HG02938 (cell line): ENCODE measurements around the gene ARFIP1.
A peak's percentile ranks its signal among the peaks of the same experiment; 100 is the strongest.

Experiments
- ATAC-seq: cut with Tn5 transposase; IDR thresholded peaks from one replicate; pipeline ENCODE4 v1.9.1; 2021; ENCODE audit warnings: mild to moderate bottlenecking, moderate library complexity; ENCODE audit not compliant: unreplicated experiment

ARFIP1 gene

DNA sequence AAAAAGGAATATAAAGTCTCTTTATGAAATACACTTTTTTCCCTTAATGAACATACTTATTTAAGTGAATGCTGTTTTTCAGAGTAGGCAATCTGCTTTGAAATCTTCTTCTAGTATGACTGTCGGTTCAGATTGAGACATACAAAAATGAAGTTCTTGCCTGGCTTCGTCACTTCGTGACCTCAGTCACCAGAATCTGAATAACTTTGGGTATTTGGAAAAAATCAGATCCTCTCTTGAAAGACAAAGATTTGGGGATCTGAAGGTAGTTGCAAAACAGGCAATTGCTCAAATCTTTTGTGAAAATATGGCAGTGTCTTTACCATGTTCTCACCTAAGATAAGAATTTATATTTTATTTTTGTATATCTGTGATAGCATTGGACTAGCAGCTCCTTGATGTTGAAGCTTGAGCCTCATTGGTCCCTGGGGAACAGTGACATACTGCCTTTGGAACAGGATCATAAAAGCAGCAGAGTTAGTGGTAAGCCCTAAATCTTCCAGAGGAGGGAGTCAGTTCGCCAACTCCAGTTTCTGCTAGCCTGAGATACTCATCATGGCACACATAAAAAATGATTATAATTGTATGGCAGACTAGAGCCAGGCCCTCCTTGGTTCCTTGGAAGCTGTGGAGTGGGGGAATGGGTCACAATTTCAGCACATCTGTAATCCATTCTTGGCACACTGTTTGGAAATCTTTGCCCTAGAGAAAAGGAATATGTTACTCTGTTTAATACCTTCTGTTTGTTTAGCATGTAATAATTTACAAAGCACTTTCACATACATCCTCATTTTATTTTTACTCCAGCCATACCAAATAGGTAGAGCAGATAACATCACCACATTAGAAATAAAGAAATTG, 5.0 kb downstream of the ARFIP1 start:
- ATAC-seq: no peak

DNA sequence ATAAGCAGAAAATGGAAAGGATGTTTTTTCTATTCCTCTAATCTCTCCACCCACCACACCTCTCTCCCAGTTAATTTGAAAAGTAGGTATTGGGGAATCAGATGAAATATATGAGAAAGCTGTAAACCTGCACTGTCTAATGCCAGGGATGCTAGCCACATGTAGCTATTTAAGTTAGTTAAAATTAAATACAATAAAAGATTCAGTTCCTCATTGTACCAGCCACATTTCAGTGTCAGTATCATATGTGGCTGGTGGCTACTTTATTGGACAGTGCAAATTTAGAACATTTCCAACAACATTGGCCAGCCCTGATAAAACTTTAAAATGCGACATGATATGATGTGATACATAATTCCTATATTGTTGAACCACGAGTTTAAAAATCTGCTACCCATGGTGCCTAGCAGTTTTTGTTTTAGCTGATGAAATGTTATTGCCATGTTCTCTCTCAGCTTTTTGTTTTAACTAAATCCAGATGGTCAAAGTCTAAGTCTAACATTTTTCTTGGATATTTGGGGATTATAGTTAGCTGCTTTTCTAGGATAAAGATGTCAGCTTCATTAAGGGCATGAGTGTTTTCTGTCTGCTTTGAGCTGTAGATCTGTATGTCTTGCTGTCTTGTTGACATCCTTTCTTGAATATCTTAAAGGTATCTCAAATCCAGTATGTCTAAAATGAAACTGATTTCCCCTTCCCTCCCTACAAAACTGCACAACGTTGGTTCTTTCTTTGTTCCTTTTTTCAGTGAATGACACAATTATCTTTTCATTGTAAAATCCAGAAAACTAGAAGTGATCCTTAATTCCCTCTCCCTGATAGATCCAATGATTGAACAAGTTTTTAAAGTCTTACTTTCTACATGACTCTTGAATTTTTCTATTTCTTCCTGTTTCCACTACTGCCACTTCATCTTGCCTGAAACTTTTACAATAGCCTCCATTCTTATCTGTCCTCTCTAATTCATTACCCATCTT, 6.2 kb downstream of the ARFIP1 start:
- peak; percentile 58 for ATAC-seq

DNA sequence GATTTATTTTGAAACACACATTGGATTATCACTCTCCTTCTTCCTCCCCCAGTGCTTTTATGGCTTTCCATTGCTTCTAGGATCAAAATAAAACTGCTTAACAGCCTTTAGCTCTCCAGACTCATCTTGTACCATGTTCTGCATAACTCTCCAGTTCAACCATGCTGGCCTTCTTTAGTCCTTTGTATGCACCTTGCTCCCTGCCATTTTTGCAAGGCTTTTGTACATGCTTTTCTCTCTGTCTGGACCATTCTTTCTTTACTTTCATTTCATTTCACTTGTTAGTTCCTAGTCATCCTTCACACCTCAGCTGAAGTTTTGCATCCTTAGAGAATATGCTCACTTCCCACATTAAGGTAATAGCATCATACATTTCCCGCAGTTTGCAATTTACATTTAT, 6.9 kb downstream of the ARFIP1 start:
- ATAC-seq: no peak

DNA sequence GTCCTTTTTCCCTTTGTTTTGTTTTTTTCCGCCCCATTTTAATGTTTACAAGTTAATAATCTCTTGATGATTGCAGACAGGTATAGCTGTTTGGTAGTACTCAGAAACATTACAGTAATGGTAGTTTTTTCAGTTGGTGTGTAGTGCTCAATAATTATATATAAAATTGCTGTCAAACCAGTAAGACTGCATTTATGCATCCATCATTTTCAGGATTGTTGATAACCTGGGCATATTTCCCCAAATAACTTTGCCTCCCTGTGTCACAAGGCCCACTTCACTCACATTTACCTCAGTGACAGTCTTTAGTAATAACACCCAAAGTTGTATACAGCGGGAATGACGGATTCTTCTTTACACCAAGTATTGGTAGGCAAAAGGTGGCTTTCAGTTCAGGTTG, 16.1 kb downstream of the ARFIP1 start:
- no peak for ATAC-seq

DNA sequence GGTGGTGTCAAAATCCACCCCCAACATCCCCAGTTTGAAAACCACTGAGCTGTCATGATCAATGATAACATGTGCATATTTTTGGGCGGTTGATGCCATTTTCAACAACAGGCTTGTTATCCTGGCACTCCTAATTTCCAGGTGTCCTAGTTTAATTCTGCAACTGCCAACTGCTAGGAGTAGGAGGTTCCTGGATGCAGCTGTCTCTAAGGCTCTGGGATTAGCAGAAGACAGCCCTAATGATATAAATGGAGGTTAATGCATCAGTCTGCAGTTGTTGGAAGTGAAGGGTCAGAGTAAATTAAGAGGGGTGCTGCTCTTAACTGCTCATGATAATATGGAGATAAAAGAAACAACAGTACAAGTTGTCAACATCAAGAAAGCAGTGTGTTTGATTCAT, 23.8 kb downstream of the ARFIP1 start:
- ATAC-seq: no peak

DNA sequence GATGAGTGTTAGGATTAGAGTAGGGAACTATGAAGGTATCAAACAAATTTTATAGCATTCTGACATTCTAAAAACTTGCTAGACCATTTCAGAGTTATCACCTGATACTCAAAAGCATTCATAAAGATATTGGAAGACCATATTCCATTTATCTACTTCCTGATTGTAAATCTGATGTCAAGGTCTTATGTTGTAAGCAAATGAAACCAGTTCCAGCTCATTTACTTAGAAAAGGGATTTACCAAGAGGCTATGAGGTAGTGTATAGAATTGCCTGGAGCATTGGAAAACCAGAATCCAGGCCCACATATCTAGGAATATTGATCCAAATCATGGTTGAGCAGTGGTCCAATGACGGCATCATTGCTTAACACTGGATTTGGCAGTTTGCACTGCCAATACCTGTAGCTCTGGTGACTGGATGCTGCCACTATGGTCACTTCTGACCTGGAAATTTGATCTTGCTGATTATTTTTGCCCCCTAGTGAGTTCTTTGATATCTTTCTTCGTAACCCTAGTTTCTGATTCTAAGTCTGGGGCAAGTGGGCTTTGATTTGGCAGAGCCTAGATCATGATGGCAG, 25.4 kb downstream of the ARFIP1 start:
- ATAC-seq: no peak

DNA sequence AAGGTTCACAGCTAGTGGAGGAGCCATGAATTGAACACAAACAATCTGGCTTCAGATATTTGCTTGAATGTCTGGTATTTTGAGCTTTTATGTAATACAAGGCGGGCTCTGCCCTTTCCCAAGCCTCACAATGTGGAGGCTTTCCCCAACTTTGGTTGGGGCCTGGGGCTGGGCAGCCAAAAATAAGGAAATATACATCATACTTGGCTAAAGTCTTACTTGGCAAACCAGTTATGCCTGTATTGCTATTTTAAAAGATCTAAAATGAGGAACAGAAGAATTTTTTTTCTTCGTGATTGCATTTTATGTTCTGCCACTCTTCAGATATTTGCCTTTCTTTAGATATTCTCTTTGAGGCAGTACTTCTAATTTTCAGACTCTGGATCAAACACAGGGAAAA, 26.1 kb downstream of the ARFIP1 start:
- no peak for ATAC-seq

DNA sequence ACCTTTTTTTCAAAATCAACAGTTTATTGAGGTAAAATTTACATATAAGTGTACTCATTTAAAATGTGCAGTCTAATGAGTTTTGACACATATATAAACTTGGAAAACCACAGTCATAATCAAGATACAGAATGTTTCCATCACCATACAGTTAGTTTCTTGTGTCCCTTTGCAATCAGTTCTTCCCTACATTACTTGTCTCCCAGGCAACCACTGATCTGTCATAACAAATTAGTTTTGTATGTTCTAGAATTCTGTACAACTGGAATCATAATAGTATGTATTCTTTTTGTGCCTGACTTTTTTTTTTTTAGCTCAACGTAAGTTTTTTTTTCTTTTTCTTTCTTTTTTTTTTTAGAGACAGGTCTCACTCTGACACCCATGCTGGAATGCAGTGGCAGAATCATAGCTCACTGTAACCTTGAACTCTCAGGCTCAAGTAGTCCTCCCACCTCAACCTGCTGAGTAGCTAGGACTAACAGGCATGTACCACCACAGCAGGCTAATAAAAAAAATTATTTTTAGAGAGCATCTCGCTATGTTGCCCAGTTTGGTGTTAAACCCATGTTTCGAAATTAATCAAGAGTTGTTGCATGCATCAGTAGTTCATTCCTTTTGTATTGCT, 26.9 kb downstream of the ARFIP1 start:
- ATAC-seq: no peak

DNA sequence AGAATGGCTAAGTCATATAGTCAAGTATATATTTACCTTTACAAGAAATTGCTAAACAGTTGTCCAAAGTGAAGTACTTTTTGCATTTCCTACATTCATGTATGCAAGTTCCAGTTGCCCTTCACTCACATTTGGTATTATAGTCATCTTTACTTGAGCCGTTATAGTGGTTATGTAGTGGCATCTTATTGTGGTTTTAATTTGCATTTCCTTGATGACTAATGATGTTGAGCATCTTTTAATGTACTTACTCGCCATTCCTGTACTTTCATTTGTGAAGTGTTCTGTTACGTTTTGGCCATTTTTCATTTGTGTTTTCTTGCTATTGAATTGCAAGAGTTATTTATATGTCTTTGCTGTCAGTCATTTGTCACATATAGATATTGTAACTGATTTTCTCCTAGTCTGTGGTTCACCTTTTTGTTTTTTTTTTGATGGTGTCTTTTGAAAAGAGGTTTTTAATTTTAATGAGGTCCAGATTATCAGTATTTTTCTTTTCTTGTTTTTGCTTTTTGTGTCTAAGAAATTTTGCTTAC, 27.6 kb downstream of the ARFIP1 start:
- no peak for ATAC-seq

DNA sequence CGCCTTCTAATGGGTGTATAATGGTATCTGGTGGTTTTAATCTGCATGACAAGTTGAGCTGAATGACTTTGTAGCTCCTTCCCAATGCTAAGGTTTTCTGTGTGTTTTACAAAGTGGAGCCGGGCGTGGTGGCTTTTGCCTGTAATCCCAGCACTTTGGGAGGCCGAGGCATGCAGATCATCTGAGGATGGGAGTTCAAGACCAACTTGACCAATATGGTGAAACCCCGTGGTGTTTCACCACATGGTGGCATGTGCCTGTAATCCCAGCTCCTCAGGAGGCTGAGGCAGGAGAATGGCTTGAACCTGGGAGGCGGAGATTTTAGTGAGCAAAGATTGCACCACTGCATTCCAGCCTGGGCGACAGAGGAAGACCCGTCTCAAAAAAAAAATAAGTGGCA, 28.9 kb downstream of the ARFIP1 start:
- no peak for ATAC-seq

DNA sequence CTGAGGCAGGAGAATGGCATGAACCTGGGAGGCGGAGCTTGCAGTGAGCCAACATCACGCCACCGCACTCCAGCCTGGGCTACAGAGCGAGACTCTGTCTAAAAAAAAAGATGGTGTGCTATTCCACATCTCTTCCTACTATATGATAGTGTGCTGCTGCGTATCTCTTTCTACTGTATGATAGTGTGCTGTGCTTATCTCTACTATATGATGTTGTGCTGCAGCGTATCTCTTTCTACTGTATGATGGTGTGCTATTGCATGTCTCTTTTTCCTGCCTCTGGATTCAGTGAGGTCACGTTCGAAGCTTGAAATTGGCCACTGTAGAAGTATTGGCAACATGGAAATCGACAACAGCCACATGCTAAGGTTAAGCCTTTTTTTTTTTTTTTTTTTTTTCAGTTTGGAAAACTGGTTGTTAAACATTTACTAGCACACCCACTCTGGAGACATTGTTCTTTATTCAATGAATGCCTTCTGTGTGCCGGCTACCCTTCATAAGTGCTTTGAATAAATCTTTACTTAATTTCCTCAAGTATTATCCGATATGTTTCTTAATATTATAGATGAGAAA, 31.0 kb downstream of the ARFIP1 start:
- no peak for ATAC-seq

DNA sequence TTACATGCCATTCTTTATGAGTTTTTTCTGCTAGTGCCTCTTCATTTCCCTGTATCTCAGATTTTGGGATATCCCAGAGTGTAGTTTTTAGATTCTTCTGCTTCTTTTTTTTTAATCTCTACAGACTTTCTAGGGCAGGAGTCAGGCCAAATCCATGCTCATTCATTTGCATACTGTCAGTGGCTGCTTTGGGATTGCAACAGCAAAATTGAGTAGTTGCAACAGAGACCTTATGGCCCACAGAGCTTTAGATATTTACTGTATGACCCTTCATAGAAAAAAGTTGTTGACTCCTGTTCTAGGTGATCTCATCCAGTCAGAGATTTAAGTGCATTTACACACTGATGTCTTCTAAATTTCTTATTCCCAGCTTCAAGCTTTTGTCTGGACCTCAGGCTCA, 35.3 kb downstream of the ARFIP1 start:
- ATAC-seq: no peak

DNA sequence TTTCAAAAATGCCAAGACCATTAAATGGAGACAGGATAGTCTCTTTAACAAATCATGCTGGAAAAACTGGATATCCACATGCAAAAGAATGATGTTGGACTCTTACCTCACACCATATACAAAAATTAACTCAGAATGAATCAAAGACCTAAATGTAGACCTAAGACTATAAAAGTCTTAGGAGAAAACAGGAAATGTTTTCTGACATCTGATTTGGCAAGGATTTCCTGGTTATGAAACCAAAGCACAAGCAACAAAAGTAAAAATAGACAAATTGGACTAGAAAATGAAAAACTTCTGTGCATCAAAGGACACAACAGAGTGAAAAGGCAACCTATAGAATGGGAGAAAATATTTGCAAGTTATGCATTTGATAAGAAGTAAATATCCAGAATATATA, 37.6 kb downstream of the ARFIP1 start:
- ATAC-seq: no peak

DNA sequence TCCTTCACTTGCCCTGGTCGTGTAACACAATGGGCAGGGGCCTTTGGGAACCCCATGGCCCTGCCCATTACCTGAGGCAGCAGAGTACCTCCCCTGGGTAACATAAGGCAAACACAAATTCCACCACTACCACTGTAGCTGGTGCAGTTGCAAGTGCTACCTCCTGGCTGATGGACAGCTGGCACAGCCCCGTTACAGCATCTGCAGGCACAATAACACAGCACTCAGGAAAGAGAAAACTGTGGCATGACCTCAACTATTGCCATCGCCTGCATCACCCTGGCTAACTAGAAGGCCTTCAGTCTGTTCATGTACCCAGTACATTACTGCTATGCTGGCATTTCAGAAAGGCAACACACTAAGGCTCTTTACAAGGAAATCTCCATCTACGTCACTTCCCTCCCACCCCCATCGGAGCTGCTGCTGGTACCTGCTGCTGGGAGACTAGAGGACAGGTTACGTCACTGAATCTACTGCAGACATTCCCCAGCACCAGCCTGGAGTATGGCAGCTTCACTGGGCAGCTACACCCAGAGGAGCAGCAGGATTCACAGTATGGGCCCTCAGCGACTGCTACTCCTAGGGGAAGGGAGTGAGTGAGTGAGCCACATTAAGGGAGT, 39.4 kb downstream of the ARFIP1 start:
- ATAC-seq: no peak

DNA sequence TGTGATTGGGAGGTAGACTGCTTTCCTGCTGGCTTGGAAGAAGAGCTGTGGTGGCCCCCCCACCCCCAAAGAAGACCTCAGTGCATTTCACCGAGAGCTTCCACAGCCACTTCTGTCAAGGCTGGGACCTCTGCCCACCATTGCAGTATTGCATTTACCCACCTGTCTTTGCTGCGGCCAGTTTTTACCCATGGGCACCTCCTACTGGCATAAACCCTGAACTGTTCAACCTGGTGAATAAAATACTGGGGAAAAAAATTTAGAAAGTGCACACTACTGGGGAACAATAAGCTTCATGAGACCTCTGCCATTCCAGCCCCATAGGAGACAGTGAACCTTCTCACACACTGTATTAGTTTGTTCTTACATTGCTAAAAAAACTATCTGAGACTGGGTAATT, 40.3 kb downstream of the ARFIP1 start:
- ATAC-seq: no peak

DNA sequence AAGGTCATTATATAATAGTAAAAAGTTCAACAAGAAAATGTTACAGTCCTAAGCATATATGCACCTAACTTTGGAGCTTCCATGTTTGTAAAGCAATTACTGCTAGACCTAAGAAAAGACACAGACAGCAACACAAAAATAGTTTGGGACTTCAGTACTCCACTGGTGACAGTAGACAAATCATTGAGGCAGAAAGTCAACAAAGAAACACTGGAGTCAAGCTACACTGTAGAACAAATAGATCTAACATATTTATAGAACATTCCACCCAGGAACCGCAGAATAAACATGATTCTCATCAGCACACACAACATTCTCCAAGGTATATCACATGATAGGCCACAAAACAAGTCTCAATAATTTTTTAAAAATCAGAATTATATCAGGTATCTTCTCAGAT, 42.6 kb downstream of the ARFIP1 start:
- no peak for ATAC-seq

DNA sequence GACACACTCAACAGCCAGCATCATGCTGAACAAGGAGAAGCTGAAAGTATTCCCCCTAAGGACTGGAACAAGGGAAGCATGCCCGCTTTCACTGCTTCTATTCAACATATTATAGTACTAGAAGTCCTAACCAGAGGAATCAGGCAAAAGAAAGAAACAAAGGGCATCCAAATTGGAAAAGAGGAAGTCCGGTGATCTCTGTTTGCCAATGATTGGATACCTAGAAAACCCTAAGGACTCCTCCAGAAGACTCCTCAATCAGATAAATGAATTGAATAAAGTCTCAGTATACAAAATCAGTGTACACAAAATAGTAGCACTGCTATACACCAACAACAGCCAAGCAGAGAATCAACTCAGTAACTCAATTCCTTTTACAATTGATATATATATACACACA, 44.8 kb downstream of the ARFIP1 start:
- no peak for ATAC-seq

DNA sequence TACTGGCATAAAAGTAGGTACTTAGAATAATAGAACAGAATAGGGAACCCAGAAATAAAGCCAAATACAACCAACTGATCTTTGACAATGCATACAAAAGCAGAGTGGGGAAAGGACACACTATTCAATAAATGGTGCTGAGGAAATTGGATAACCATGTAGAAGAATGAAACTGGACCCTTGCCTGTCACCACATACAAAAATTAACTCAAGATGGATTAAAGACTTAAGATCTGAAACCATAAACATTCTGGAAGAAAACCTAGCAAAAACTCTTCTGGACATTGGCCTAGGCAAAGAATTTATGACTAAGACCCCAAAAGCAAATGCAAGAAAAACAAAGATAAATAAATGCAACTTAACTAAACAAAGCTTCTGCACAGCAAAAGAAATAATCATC, 45.6 kb downstream of the ARFIP1 start:
- ATAC-seq: no peak

DNA sequence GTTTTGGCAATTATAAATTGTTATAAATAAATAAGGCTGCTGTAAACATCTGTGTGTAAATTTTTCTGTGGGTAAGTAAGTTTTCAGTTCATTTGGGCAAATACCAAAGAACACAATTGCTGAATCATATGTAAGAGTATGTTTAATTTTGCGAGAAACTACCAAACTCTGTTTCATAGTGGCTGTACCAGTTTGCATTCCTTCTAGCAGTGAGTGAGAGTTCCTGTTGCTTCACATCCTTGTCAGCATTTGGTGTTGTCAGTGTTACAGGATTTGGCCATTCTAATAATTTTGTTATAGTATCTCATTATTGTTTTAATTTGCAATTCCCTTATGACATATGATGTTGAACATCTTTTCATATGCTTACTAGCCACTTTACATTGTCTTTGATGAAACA, 48.4 kb downstream of the ARFIP1 start:
- no peak for ATAC-seq

DNA sequence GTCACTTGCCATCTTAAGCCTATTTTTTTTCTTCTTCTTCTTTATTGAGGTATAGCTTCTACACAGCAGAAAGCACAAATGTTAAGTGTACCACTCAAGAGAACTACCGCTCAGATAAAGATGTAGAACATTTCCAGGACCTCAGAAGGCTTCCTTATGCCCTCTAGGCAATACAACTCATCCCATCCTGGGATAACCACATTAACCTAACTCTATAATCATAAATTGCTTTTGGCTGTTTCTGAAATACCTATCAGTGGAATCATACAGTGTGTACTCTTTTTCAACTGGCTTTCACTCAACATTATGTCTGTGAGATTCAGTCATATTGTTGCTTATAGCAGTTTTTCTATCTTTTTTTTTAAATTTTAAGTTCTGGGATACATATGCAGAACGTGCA, 51.7 kb downstream of the ARFIP1 start:
- ATAC-seq: no peak
